NT2/D1 (cell line): ENCODE results near the gene TBC1D2B.

Experiments
- DNase-seq: peaks from one replicate; pipeline ENCODE4 v3.0.0-alpha.2; 2011; ENCODE audit warnings: low read depth, low spot score
- H3K27me3 ChIP-seq: 2 replicates; pipeline ENCODE4 v1.6.0; 2011; ENCODE audit warnings: mild to moderate bottlenecking; ENCODE audit not compliant: insufficient read length, insufficient read depth
- H3K36me3 ChIP-seq: 2 replicates; pipeline ENCODE4 v1.6.1; 2011; ENCODE audit warnings: mild to moderate bottlenecking, low read length, mixed read lengths; ENCODE audit not compliant: insufficient read depth, insufficient read length
- H3K4me1 ChIP-seq: 2 replicates; pipeline ENCODE4 v1.5.1; 2011; ENCODE audit not compliant: insufficient read depth, insufficient read length
- H3K4me3 ChIP-seq: 2 replicates; pipeline ENCODE4 v1.5.1; 2011; ENCODE audit warnings: low read depth; ENCODE audit not compliant: insufficient read length
- H3K9ac ChIP-seq: 2 replicates; pipeline ENCODE4 v1.6.0; 2011; ENCODE audit warnings: low read depth; ENCODE audit not compliant: insufficient read length
- H3K9me3 ChIP-seq: 2 replicates; pipeline ENCODE4 v1.5.1; 2011; ENCODE audit warnings: mild to moderate bottlenecking, low read length; ENCODE audit not compliant: insufficient read depth
- SUZ12 ChIP-seq: IDR thresholded peaks from 2 replicates; pipeline ENCODE4 v1.6.1; 2011; ENCODE audit not compliant: insufficient read length, insufficient read depth; ENCODE audit errors: extremely low read depth
- YY1 ChIP-seq: IDR thresholded peaks from 2 replicates; pipeline ENCODE4 v1.6.1; 2011; ENCODE audit not compliant: insufficient read length, insufficient read depth
- ZNF274 ChIP-seq: IDR thresholded peaks from 2 replicates; pipeline ENCODE4 v1.6.1; 2011; ENCODE audit warnings: mild to moderate bottlenecking, low read depth, low read length

The TBC1D2B gene

DNA sequence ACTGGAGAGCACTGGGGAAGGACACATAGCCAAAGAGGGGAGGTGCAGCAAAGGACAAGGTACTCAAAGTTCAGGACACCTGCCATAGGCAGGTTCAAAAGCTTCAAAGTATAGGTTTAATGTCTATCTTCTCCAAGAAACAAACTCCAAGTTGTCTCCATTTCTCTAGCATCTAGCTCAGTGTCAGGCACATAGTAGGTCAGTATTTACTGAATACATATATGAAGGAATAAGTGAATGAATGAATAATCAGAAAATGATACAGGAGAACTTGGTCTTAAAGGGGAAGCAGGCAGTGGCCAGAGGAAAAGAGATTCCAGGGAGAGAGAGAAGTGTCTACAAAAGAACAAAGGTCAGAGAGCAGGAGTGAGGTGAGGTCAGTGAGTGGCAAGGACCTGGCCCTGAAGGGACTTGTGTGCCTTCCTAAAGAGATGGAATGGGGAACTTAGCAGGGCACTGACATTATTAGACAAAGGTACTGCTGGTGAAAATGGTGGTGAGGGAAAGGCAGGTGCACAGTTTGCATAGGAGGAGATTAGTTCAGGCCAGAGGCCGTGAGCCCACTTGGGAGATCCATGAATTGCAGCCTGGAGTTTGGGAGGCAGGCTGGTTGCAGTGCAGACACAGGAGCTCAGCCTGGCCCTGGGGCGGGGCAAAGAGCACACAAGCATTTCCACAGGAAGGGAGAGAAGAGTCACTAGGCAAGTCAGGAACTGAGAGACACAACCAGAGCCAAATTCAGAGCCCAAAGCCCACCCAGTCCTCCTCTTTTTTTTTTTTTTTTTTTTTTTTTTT, 21.4 kb downstream of the TBC1D2B start:
- Histone ChIP-seq H3K36me3 (peaks cover 14% of the 10 kb centered on the region), H3K9me3 (no peaks in the 10 kb centered on the region), H3K4me3 (no peak overlapping the region), H3K4me1 (peaks cover 5% of the 10 kb centered on the region), H3K27me3 (no peaks in the 10 kb centered on the region), H3K9ac (no peak overlapping the region)
- DNase-seq: no peak
- no peak for TF ChIP-seq YY1
- no peak for TF ChIP-seq SUZ12
- no peak for TF ChIP-seq ZNF274

DNA sequence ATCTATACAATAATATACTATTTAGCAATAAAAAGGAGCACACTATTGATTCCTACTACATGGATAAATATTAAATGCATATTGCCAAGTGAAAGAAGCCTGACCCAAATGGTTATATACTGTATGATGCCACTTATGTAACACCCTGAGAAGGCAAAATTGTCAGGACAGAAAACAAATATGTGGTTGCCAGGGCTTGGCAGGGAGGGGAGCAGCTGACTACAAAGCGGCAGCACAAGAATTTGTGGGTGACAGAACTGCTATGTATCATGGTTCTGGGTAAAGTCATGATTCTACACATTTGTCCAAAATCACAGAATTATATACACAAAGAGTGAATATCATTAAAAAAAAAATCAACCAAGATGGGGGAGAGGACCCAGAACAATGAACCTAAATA, 22.5 kb downstream of the TBC1D2B start:
- peaks cover 5% of the 10 kb centered on the region for H3K4me1 ChIP-seq
- H3K9ac ChIP-seq: no peak overlapping the region
- no peak for TF ChIP-seq YY1
- DNase-seq: no peak
- no peaks in the 10 kb centered on the region for H3K27me3 ChIP-seq
- peaks cover 14% of the 10 kb centered on the region for H3K36me3 ChIP-seq
- H3K9me3 ChIP-seq: no peaks in the 10 kb centered on the region
- H3K4me3 ChIP-seq: no peak overlapping the region

DNA sequence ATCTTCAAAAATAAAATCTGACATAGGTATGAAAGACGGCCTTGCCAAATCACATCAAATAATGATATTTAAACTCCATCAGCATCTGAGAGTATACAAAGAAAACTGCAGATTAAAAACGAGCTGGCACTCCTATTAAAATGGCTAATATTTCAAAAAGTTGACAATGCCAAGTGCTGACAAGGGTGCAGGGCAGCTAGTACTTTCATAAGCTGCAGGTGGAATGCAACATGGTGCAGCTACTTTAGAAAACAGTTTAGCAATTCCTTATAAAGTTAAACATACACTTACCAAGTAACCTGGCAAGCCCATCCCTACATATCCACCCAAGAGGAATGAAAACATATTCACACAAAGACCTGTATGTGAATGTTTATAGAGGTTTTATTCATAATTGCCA, 23.0 kb downstream of the TBC1D2B start:
- TF ChIP-seq SUZ12 (no peak), YY1 (no peak), ZNF274 (no peak)
- Histone ChIP-seq H3K4me1 (peaks cover 5% of the 10 kb centered on the region), H3K9ac (no peak overlapping the region), H3K36me3 (peaks cover 14% of the 10 kb centered on the region), H3K9me3 (no peaks in the 10 kb centered on the region), H3K27me3 (no peaks in the 10 kb centered on the region), H3K4me3 (no peak overlapping the region)
- no peak for DNase-seq

DNA sequence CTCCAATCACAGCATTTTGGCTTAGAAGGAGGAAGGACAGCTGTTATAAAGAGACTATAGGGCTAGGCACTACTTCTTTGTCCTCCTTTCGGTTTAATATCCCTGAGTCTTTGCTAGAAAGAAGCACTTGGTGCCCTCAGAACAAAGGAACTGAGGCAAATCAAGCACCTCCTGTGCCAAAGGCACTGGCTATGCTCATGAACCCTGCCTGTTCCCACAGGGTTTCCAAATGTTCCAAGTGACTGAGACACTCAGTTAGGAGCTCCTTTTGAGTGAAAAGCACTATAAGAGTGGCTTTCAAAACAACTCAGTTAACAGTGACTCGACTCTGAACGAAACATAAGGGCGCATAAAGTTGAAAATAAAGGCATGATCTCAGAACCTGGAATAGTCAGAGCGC, 25.0 kb downstream of the TBC1D2B start:
- peaks cover 14% of the 10 kb centered on the region for H3K36me3 ChIP-seq
- H3K4me1 ChIP-seq: peaks cover 5% of the 10 kb centered on the region
- no peak overlapping the region for H3K9ac ChIP-seq
- H3K9me3 ChIP-seq: no peaks in the 10 kb centered on the region
- H3K27me3 ChIP-seq: no peaks in the 10 kb centered on the region
- no peak overlapping the region for H3K4me3 ChIP-seq
- no peak for DNase-seq
- TF ChIP-seq ZNF274 (no peak), YY1 (no peak), SUZ12 (no peak)

DNA sequence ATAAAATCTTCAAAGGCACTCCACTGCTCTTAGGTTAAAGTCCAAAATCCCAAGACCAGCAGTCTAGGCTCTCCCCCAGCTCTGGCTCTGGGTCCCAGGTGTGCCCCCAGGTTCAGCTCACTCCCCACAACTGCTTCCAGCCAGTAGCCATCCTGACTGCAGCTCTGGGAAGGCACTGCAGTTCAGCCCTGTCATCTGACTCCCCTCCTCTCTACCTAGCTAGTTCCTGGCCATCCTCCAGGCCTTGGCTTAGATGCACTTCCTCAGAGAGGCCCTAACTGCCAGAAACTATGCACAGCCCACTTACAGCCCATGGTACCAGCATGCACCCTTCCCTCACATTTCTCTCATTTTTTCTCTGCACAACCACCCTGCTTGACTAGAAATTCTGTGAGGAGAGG, 25.5 kb downstream of the TBC1D2B start:
- Histone ChIP-seq H3K27me3 (no peaks in the 10 kb centered on the region), H3K4me1 (peaks cover 5% of the 10 kb centered on the region), H3K9me3 (no peaks in the 10 kb centered on the region), H3K36me3 (peaks cover 14% of the 10 kb centered on the region), H3K4me3 (no peak overlapping the region), H3K9ac (no peak overlapping the region)
- TF ChIP-seq SUZ12 (no peak), YY1 (no peak), ZNF274 (no peak)
- no peak for DNase-seq

DNA sequence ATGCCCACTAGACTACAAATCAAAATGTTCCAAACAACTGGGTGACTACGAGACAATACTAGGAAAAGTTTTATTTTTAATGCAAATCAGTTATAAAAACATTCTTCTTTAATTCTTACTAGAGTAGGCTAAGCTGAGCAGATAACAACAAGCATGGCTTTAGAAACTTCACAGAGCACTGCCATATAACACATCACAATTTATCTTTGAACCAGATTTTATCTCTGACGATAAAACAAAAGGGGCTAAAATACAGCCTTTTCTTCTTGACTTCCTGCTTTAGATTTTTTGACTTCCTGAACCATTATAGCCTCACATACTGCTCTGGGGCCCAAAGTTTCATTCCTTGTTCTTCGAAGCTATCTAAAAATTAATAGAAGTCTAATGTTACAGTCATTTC, 25.9 kb downstream of the TBC1D2B start:
- Histone ChIP-seq H3K36me3 (peaks cover 14% of the 10 kb centered on the region), H3K27me3 (no peaks in the 10 kb centered on the region), H3K9me3 (no peaks in the 10 kb centered on the region), H3K9ac (no peak overlapping the region), H3K4me1 (peaks cover 5% of the 10 kb centered on the region), H3K4me3 (no peak overlapping the region)
- TF ChIP-seq SUZ12 (no peak), ZNF274 (no peak), YY1 (no peak)
- DNase-seq: no peak

DNA sequence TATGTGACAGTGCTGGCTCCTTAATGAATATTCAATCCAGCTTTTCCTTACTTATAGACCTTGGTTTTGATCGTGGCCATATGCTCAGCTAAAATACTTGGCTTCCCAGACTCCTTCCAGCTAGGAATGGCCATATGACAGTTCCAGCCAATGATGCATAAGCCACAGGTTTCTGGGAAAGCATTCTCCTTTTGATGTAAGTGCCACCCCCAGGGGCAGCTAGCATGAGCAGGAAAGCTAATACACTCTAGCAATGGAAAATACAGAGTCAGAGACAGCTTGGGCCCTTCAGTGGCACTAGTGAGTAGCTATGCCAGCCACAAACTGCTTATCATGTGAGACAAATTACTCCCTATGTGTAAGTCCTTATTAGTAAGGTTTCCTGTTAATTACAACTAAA, 26.7 kb downstream of the TBC1D2B start:
- peaks cover 14% of the 10 kb centered on the region for H3K36me3 ChIP-seq
- H3K4me3 ChIP-seq: no peak overlapping the region
- H3K4me1 ChIP-seq: peaks cover 5% of the 10 kb centered on the region
- H3K27me3 ChIP-seq: no peaks in the 10 kb centered on the region
- TF ChIP-seq YY1: no peak
- TF ChIP-seq ZNF274: no peak
- no peak for TF ChIP-seq SUZ12
- DNase-seq: no peak
- no peak overlapping the region for H3K9ac ChIP-seq
- no peaks in the 10 kb centered on the region for H3K9me3 ChIP-seq

DNA sequence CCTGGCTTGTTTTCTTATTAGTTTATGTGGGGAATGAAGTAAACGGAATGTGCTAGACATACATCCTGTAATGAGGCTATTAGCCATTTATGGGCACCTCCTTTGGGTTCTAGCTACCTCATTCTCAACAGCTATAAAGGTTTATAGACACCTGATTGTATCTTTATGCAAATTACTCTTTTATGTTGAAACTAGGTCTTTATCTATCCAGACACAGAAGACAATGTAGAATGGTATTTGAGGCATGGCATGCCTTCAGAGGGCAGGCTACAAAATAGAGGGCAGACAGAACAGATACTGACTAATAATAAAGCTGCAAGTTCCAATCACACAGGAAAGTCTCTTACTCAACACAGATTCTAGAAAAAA, 27.1 kb downstream of the TBC1D2B start:
- no peak for DNase-seq
- TF ChIP-seq SUZ12 (no peak), ZNF274 (no peak), YY1 (no peak)
- Histone ChIP-seq H3K9ac (no peak overlapping the region), H3K27me3 (no peaks in the 10 kb centered on the region), H3K4me1 (peaks cover 5% of the 10 kb centered on the region), H3K4me3 (no peak overlapping the region), H3K9me3 (no peaks in the 10 kb centered on the region), H3K36me3 (peaks cover 14% of the 10 kb centered on the region)
